PC-3 (cell line): Measurements from ENCODE around the gene TRPT1. TPM values are rescaled to one million over a fixed set of nuclear protein-coding genes. Genes with fewer than 3 reads are reported as not detected.

ENCODE experiments used
- ATAC-seq: fragments of 200-7000 bp; cut with Tn5 transposase; 2 replicates; pipeline ENCODE4 v1.9.1; 2020; ENCODE audit warnings: mild to moderate bottlenecking, moderate library complexity
- BruUV-seq: library from RNA; stranded (reverse); fragments of 400-500 nt; replicated peaks from 2 replicates; lab custom pipeline; 2021; lab: Mats Ljungman, UMichigan
- CTCF ChIA-PET: fragments of 300-600 bp; sonication (Branson Sonifier 250); formaldehyde crosslinking; loops from one replicate; lab custom pipeline; 2022; ENCODE audit warnings: antibody characterized with exemption; lab: Charles Lee
- POLR2A ChIA-PET: fragments of 300-600 bp; sonication (Branson Sonifier 250); formaldehyde crosslinking; loops from one replicate; lab custom pipeline; 2022; ENCODE audit warnings: antibody characterized with exemption; ENCODE audit not compliant: unreplicated experiment; lab: Charles Lee
- DNase-seq: peaks from one replicate; pipeline ENCODE4 v3.0.0-alpha.2; 2015
- H2AFZ ChIP-seq: fragments of 300-600 bp; sonication (generic); 2 replicates; pipeline ENCODE4 v1.6.0; 2016; ENCODE audit warnings: antibody characterized with exemption, low read length
- H3F3A ChIP-seq: fragments of 300-600 bp; sonication (generic); one replicate; pipeline ENCODE4 v1.6.0; 2017; ENCODE audit warnings: antibody characterized with exemption, low read length, control low read depth, mild to moderate bottlenecking; ENCODE audit not compliant: unreplicated experiment
- H3K27ac ChIP-seq: fragments of 300-600 bp; sonication (generic); 2 replicates; pipeline ENCODE4 v1.5.1; 2016; ENCODE audit warnings: mild to moderate bottlenecking, low read length
- H3K27me3 ChIP-seq: fragments of 300-600 bp; sonication (generic); 2 replicates; pipeline ENCODE4 v1.6.1; 2016; ENCODE audit warnings: low read length, mixed read lengths
- H3K36me3 ChIP-seq: fragments of 300-600 bp; sonication (generic); 2 replicates; pipeline ENCODE4 v1.6.1; 2016; ENCODE audit warnings: low read depth, mixed run types, low read length, mixed read lengths
- H3K4me1 ChIP-seq: fragments of 300-600 bp; sonication (generic); 2 replicates; pipeline ENCODE4 v1.5.1; 2016; ENCODE audit warnings: low read length; ENCODE audit not compliant: insufficient read depth
- H3K4me2 ChIP-seq: fragments of 300-600 bp; sonication (generic); 2 replicates; pipeline ENCODE4 v1.6.0; 2016; ENCODE audit warnings: low read length
- H3K4me3 ChIP-seq: fragments of 300-600 bp; sonication (generic); 2 replicates; pipeline ENCODE4 v1.5.1; 2016; ENCODE audit warnings: mild to moderate bottlenecking, low read length, mixed read lengths
- H3K79me2 ChIP-seq: fragments of 300-600 bp; sonication (generic); 2 replicates; pipeline ENCODE4 v1.6.1; 2017; ENCODE audit warnings: low read length, mixed read lengths
- H3K9ac ChIP-seq: fragments of 300-600 bp; sonication (generic); 2 replicates; pipeline ENCODE4 v1.6.0; 2016; ENCODE audit warnings: mild to moderate bottlenecking, low read length
- H3K9me2 ChIP-seq: fragments of 300-600 bp; sonication (generic); replicated peaks from 2 replicates; pipeline ENCODE4 v1.6.1; 2016; ENCODE audit warnings: mixed run types, low read length, mixed read lengths
- H3K9me3 ChIP-seq: fragments of 300-600 bp; sonication (generic); 2 replicates; pipeline ENCODE4 v1.6.1; 2016; ENCODE audit warnings: low read length, mixed read lengths
- H4K20me1 ChIP-seq: fragments of 300-600 bp; sonication (generic); 2 replicates; pipeline ENCODE4 v1.6.1; 2016; ENCODE audit warnings: low read length, mixed read lengths
- CTCF ChIP-seq: fragments of 300-600 bp; sonication (generic); conservative IDR thresholded peaks from 2 replicates; pipeline ENCODE4 v1.5.1; 2017; ENCODE audit warnings: antibody characterized with exemption, low read depth, mild to moderate bottlenecking, low read length
- EZH2 ChIP-seq: fragments of 300-600 bp; sonication (generic); IDR thresholded peaks from one replicate; pipeline ENCODE4 v1.6.1; 2017; ENCODE audit warnings: antibody characterized with exemption, mild to moderate bottlenecking, low read length; ENCODE audit not compliant: unreplicated experiment
- EZH2phosphoT487 ChIP-seq: fragments of 300-600 bp; sonication (generic); IDR thresholded peaks from 2 replicates; pipeline ENCODE4 v1.6.1; 2018; ENCODE audit warnings: mild to moderate bottlenecking, antibody characterized with exemption, low read length, borderline replicate concordance
- intact Hi-C: fragments of 100-400 bp; cut with micrococcal nuclease; formaldehyde crosslinking; loops from 2 replicates; pipeline ENCODE4 v1.9.0; 2023
- total RNA-seq: library from RNA; depleted of rRNA; stranded (reverse); fragments of >200 nt; gene quantifications from 2 replicates; pipeline ENCODE4 v1.2.3, GENCODE V29; 2014

The TRPT1 gene
- total RNA-seq, 1 experiment from 2014 or later: 57.7 TPM

GRCh38 chr11:64269540-64270220 lies 43.7 kb upstream of the TRPT1 start:
- ATAC-seq (peak; percentile 80), DNase-seq (peak; percentile 100)
- Histone ChIP-seq H3K9me3 (no peaks in the 10 kb centered on the region), H3K79me2 (peaks cover 14% of the 10 kb centered on the region; the same call in 1 of the 2 replicates), H3K4me3 (peak overlapping the region; percentile 69), H3K36me3 (peaks cover 5% of the 10 kb centered on the region; the same call in 1 of the 2 replicates), H3K27me3 (no peaks in the 10 kb centered on the region), H3K9me2 (no peaks in the 10 kb centered on the region), H3K27ac (peak overlapping the region; percentile 83), H2AFZ (peak overlapping the region; percentile 76), H4K20me1 (no peaks in the 10 kb centered on the region), H3K4me2 (peak overlapping the region; percentile 83), H3K9ac (peak overlapping the region; percentile 79), H3F3A (no peaks in the 10 kb centered on the region), H3K4me1 (peaks cover 35% of the 10 kb centered on the region)
- TF ChIP-seq CTCF: no peak
- no peak for TF ChIP-seq EZH2phosphoT487
- TF ChIP-seq EZH2: no peak
- ChIA-PET POLR2A (interaction anchor here (0.6 kb wide), 2 partner anchors 10 to 62 kb away, joined by 3 read pairs; no protein-coding TSS in a partner anchor), CTCF (interaction anchor here (0.7 kb wide), 1 partner anchor 516 kb away, joined by 4 read pairs; no protein-coding TSS in a partner anchor)
- BruUV-seq: TSS peak; percentile 55
- intact Hi-C loops: loop anchor here (2.0 kb wide), 3 partner anchors 15 to 35 kb away; partner anchors contain the start of genes BAD, ESRRA, GPR137 and PPP1R14B

GRCh38 chr11:64268893-64269539 lies 43.0 kb upstream of the TRPT1 start:
- intact Hi-C loops: no loop called here
- H3K36me3 ChIP-seq: peaks cover 5% of the 10 kb centered on the region; the same call in 1 of the 2 replicates
- H4K20me1 ChIP-seq: no peaks in the 10 kb centered on the region
- no peaks in the 10 kb centered on the region for H3K27me3 ChIP-seq
- CTCF ChIA-PET: no interaction called here
- H3K79me2 ChIP-seq: peaks cover 14% of the 10 kb centered on the region; the same call in 1 of the 2 replicates
- peak overlapping the region; percentile 59 for H3K27ac ChIP-seq
- no peaks in the 10 kb centered on the region for H3K9me2 ChIP-seq
- H2AFZ ChIP-seq: peak overlapping the region; percentile 76
- peaks cover 35% of the 10 kb centered on the region for H3K4me1 ChIP-seq
- DNase-seq (peak; percentile 50), ATAC-seq (peak; percentile 3)
- H3F3A ChIP-seq: no peaks in the 10 kb centered on the region
- POLR2A ChIA-PET: no interaction called here
- TF ChIP-seq CTCF: no peak
- TF ChIP-seq EZH2phosphoT487: no peak
- TF ChIP-seq EZH2: no peak
- BruUV-seq: no TSS peak
- no peaks in the 10 kb centered on the region for H3K9me3 ChIP-seq
- peak overlapping the region; percentile 82 for H3K4me2 ChIP-seq
- peak overlapping the region; percentile 74 for H3K9ac ChIP-seq
- H3K4me3 ChIP-seq: peak overlapping the region; percentile 69
